DOHH2 (cell line): ENCODE measurements around the gene EGR1.

Experiments
- EZH2phosphoT487 ChIP-seq: fragments of 200-600 bp; sonication (generic); IDR thresholded peaks from 2 replicates; pipeline ENCODE4 v1.6.1; 2017; ENCODE audit warnings: borderline replicate concordance, mild to moderate bottlenecking, antibody characterized with exemption, low read length, moderate library complexity, mixed read lengths
- TF ChIP-seq, protein P1 (sequence below): fragments of 200-600 bp; sonication (generic); IDR thresholded peaks from one replicate; pipeline ENCODE4 v1.5.1; 2014; ENCODE audit warnings: antibody characterized with exemption, mild to moderate bottlenecking, low read depth, low read length; ENCODE audit not compliant: poor library complexity, severe bottlenecking

DNA sequence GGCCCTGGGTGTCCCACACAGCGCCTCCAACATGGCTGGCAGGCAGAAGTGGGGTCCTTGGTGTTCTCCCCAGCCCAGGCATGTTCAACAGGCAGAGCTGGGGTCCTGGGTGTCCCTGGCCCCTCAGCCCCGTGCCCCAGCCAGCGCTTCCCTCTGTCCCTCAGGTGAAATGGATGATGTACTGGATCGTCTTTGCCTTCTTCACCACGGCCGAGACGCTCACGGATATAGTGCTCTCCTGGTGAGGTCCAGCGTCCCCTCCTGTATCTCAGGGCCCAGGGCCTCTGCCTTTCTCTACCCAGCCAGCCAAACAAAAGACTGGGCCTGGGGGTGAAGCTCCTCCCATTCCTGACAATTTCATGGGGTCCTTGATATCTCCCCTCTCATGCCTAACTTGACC, 24.1 kb upstream of the EGR1 start:
- no peak for TF ChIP-seq EZH2phosphoT487
- TF ChIP-seq, protein P1, sequence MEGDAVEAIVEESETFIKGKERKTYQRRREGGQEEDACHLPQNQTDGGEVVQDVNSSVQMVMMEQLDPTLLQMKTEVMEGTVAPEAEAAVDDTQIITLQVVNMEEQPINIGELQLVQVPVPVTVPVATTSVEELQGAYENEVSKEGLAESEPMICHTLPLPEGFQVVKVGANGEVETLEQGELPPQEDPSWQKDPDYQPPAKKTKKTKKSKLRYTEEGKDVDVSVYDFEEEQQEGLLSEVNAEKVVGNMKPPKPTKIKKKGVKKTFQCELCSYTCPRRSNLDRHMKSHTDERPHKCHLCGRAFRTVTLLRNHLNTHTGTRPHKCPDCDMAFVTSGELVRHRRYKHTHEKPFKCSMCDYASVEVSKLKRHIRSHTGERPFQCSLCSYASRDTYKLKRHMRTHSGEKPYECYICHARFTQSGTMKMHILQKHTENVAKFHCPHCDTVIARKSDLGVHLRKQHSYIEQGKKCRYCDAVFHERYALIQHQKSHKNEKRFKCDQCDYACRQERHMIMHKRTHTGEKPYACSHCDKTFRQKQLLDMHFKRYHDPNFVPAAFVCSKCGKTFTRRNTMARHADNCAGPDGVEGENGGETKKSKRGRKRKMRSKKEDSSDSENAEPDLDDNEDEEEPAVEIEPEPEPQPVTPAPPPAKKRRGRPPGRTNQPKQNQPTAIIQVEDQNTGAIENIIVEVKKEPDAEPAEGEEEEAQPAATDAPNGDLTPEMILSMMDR = no peak
